Ishikawa (cell line): ENCODE measurements around the gene NOL9.

Experiments used
- EGR1 ChIP-seq: IDR thresholded peaks from 2 replicates; pipeline ENCODE4 v1.6.1; 2012
- EP300 ChIP-seq: IDR thresholded peaks from 2 replicates; pipeline ENCODE4 v1.6.1; 2012; ENCODE audit warnings: borderline replicate concordance
- FOXM1 ChIP-seq: IDR thresholded peaks from 2 replicates; pipeline ENCODE4 v1.6.1; 2012; ENCODE audit warnings: low read depth, borderline replicate concordance
- MAX ChIP-seq: IDR thresholded peaks from 2 replicates; pipeline ENCODE4 v1.6.1; 2012
- NFIC ChIP-seq: IDR thresholded peaks from 2 replicates; pipeline ENCODE4 v1.6.1; 2012
- RAD21 ChIP-seq: IDR thresholded peaks from 2 replicates; pipeline ENCODE4 v1.6.1; 2012; ENCODE audit warnings: low read depth
- REST ChIP-seq: IDR thresholded peaks from 2 replicates; pipeline ENCODE4 v1.6.1; 2012; ENCODE audit warnings: low read depth, mild to moderate bottlenecking
- TAF1 ChIP-seq: IDR thresholded peaks from 2 replicates; pipeline ENCODE4 v1.6.1; 2012; ENCODE audit warnings: low read depth, mild to moderate bottlenecking
- TEAD4 ChIP-seq: IDR thresholded peaks from 2 replicates; pipeline ENCODE4 v1.6.1; 2012
- USF1 ChIP-seq: IDR thresholded peaks from 2 replicates; pipeline ENCODE4 v1.6.1; 2012
- YY1 ChIP-seq: IDR thresholded peaks from 2 replicates; pipeline ENCODE4 v1.6.1; 2012; ENCODE audit warnings: low read depth

- TF ChIP-seq MAX = no peak
- TF ChIP-seq TEAD4 = no peak
- no peak for TF ChIP-seq USF1
- no peak for TF ChIP-seq RAD21
- no peak for TF ChIP-seq YY1
- no peak for TF ChIP-seq REST
- TF ChIP-seq EP300 = no peak
- TF ChIP-seq TAF1 = no peak
- TF ChIP-seq FOXM1 = no peak
- no peak for TF ChIP-seq NFIC
- no peak for TF ChIP-seq EGR1
Measured at GRCh38 chr1:6544831-6545230, 9.5 kb downstream of the NOL9 start.
